Fibroblast of gingiva (primary cell): Measurements from ENCODE around the gene SAMD3.
"Not testable (repeated sequence)": the region's sequence is repeated elsewhere in the genome, so short reads cannot be mapped to it uniquely, and the experiment has no call there.

Experiments
- DNase-seq: peaks from one replicate; pipeline ENCODE4 v3.0.0-alpha.2; 2011; ENCODE audit warnings: low read depth

The SAMD3 gene, protein sequence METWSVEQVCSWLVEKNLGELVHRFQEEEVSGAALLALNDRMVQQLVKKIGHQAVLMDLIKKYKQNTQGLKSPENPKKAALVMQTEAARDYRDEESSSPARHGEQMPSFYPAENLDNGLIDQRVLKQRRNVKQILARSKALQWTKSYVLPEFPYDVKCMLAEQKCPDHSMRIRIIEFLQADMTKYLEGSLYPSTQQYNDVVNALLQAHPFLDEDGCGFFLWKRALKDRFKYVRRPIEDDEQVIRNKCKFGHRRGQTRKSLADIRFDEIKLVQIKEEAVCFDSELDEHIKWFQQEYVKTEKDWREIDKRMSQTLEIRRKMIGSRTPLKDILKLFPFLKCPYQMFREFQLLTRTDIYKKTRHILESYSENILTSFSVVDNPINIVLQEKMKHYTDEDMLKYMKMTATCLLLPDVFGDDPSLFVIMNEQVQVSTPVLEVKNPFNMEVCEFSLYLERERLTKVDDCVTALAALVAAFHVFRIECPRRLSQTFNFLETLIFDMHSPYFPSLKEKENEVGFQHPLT

DNA sequence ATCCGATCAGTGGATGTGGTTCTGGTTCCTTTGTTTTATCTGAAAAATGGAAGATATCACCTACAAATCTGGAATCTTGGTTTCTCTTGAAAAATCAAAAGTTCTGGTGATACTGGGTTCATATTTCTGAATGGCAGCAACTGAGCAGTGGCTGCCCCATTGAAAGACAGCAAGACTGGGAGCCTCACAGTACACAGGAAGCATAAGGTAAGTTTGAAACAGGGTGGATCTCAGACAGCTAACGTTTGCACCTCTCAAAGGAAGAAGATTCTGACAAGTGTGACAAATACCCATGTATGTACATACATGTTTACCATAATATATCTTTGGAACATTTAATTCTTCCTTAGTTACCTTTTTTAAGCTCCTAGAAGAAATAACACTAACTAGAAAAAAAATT lies at the start of gene SAMD3:
Gene SAMD3 (minus strand): TSS at position 177 of the 400 bp plus-strand sequence. CDS start 7,678 bp downstream, outside the sequence.
- DNase-seq, result no peak

DNA sequence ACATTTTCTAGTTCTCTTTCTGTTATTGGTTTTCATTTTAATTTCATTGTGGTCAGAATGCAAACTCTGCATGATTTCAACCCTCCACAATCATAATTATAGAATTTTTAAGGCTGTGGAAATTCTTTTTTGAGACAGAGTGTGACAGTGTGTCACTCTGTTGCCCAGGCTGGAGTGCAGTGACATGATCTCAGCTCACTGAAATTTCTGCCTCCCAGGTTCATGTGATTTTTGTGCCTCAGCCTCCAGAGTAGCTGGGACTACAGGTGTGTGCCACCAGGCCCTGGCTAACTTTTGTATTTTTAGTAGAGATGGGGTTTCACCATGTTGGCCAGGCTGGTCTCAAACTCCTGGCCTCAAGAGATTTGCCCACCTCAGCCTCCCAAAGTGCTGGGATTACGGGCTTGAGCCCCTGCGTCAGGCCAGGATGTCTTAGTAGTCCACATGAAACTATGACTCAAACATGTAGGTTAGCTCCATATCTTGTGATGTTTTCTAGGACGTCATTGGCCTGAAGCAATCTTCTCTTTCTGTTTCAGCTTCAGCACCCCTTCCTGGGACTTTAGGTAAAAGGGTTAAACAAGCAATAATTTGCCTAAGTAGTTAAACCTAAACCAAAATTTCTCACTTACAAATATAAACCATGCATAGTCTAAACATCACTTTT lies 47.4 kb upstream of the SAMD3 start:
- DNase-seq, result no peak

DNA sequence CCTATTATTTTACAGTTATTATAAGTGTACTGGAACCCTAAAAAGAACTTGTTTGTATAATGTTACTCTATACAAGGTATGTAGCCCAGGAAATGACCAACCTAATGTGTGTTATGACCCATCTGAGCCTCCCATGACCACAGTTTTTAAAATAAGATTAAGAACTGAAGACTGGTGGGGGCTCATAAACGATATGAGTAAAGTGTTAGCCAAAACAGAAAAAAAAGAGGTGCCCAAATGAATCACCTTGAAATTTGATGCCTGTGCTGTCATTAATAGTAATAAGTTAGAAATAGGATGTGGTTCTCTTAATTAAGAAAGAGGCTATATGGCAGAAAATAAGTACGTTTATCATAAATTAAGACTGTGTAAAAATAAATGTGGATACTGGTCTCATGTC lies 42.8 kb upstream of the SAMD3 start:
- DNase-seq, result not testable (repeated sequence)

DNA sequence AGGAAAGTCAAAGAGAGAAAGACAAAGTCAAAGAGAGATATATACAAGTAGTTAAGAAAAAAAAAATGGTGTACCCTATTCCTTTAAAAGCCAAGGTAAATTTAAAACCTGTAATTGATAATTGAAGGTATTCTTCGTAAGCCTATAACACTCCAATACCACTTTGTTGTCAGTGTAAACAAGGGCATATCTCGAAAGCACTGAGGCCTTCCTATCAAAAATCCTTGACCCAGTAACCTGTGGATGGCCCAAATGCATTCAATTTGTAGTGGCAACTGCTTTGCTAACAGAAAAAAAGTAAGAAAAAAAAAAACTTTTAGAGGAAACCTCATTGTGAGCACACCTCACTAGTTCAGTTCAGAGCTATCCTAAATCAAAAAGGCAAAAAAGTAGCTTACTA lies 39.3 kb upstream of the SAMD3 start:
- no peak for DNase-seq

DNA sequence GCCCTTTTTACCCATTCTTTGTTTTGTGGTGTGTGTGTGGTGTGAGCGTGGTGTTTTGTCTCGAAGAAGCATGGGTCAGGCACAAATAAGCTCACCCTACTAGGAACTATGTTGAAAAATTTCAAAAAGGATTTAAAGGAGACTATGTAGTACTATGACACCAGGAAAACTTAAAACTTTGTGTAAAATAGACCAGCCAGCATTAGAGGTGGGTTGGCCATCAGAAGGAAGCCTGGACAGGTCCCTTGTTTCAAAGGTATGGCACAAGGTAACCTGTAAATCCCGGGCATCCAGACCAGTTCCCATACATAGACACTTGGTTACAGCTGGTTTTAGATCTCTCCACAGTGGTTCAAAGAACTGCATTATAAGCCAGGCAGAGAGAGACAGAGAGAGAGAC lies 38.8 kb upstream of the SAMD3 start:
- not testable (repeated sequence) for DNase-seq

DNA sequence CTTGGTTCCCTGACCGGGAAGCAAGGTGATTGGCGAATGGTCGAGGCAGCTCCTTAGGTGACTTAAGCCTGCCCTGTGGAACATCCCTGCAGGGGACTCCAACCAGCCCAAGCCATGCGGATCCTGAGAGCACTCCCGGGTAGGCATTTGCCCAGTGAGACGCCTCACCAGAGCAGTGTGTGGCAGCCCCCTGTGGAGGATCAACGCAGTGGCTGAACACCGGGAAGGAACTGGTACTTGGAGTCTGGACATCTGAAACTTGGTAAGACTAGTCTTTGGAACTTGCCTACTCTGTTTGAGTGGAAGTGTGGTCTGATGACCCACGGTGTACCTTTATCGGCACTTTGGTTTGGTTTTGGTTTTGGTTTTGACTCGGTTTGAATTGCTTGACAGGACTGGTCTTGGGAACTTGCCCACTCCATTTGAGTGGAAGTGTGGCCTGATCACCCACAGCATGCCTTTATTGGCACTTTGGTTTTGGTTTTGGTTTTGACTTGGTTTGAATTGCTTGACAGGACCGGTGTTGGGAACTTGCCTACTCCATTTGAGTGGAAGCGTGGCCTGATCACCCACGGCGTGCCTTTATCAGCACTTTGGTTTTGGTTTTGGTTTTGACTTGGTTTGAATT lies 38.0 kb upstream of the SAMD3 start:
- DNase-seq, result not testable (repeated sequence)

DNA sequence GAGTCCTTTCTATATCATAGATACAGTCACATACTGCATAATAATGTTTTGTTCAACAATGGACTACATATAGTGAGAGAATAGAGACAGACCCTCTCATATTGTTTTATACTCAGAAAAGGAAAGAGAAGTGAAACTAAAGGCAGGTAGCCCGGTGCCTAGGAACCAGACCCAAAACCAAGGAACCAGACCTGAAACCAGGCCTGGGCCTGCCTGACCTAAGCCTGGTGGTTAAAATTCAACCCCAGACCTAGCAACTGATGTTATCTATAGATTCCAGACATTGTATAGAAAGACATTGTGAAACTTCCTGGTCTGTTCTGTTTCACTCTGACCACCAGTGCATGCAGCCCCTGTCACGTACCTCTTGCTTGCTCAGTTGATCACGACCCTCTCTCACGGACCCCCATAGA lies 37.3 kb upstream of the SAMD3 start:
- DNase-seq, result not testable (repeated sequence)

DNA sequence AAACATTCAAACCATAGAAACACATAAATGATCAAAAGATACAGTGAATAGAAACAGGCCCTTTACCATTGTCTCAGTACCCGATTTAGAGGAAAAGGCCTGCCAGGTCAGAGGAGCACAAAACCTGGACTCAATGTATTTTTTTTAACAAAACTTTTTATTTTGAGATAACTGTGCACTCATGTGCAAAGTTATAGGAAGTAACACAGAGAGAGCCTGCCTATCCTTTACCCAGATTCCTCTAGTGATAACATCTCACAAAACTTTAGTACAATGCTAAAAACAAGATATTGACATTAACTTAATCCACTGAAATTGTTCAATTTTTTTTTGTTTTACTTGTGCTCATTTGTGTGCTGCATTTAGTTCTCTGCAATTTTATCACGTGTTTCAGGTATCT lies 36.8 kb upstream of the SAMD3 start:
- DNase-seq, result no peak

DNA sequence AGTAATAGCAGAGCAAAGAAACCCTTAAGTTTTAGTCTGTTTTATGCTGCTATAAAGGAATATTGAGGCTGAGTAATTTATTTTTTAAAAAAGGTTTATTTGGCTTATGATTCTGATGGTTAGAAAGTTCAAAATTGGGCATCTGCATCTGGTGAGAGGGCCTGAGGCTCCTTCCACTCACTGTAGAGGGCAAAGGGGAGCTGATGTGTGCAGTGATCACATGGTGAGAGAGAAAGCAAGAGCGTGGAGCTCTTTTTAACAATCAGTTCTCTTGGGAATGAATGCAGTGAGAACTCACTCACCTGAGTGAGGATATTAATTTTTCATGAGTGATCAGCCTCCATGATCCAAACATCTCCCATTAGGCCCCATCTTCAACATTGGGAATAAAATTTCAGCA lies 36.4 kb upstream of the SAMD3 start:
- no peak for DNase-seq

DNA sequence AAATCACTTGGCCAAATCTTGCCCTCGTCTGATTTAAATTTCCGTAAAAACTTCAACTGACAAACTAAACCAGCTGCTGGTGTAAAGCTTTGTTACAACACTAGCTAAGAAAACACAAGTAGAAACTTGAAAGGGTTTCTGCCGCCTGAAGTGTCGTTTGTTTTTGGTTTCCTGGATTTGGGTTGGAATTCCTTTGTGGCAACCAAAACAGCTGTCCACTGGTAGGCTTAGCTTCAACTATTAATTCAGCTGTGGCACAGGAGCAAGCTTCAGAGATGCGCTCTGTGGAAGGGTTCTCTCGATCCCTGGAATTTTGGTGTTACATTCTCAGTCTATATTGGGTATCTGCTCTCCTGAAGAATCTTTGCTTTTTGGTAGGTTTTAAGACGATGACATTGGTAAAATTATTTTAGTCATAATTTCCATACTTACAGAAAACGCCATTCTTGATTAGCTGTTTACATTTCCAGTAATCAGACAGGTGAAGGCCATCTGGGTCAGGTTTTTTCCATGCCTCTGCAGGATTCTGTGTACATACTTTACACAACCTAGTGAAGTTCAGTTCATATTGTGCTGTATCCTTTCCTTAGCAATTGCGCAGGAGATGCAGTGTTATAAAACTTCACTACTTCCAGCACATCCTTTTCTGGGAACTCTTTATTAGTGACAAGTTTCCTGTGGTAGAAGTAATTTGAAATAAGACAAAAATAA lies 29.9 kb upstream of the SAMD3 start:
- DNase-seq, result no peak

DNA sequence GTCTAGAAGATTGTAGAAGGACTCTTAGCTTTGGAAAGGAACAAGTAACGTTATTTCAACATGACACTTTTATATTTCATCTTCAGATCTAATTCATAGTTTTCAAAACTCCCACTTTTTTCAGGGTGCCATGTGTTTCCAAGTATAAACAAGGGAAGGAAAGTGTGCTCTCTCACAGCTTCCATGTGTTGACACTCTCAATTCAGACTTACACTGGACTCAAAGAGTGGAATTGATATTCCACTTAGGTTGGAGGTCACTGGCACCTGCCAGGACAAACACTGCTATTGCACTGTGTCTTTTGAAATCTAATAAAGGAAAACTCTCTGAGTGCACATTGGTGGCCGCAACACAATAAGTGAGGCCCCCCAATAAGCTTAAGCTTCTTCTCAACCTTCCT lies 22.5 kb upstream of the SAMD3 start:
- DNase-seq, result no peak

DNA sequence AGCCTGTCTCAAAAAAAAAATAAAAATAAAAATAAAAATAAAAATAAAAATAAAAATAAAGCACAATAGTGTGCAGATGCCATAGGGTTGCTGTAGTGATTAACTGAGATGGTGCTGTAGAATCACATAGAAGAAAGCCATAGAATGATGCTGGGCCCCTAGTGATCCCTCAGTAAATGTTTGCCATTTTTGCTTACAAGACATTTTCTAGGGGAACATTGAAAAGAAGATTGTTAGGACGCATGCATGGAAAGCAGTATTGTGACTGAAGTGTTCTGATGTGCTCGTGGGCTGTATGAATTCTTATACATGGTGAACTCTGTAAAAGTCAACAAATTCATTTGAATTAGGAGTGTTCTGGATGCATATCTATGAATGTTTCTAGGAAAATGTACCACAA lies 22.0 kb upstream of the SAMD3 start:
- no peak for DNase-seq

DNA sequence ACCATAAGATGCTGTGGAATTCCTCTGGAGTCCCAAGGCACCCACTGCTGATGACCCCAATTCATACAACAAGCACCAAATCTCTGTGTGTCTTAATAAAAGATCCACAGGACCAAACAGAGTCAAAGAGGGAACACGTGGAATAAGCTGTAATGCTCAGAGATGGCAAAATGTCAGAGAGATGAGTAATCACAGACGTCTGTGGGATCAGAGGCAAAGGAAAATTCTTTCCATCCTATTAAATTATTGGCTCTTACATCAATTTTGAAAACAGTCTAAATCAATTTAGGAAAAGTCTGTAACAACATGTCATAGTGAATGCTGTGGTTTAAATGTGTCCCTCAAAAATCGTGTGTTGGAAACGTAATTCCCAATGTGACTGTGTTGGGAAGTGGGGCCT lies 17.5 kb upstream of the SAMD3 start:
- DNase-seq, result peak; percentile 60

DNA sequence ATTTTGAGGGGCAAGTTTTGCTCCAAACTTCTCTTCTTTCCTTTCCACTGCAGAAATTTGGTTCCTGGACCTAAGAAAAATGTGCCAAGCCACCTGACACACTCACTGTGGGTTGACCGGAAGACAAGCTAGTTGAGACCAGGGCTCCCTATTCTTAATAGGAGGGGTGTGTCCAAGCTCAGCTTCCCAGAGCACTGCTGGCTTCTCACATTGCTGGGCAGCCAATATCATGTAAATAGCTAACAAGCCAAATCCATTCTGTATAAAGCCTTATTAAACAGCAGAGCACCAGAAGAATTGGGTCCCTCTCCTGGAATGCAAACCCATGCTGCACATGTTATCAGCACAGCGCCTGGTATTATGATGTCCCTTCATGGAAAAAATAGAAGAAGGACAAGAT lies 17.0 kb upstream of the SAMD3 start:
- DNase-seq, result no peak

DNA sequence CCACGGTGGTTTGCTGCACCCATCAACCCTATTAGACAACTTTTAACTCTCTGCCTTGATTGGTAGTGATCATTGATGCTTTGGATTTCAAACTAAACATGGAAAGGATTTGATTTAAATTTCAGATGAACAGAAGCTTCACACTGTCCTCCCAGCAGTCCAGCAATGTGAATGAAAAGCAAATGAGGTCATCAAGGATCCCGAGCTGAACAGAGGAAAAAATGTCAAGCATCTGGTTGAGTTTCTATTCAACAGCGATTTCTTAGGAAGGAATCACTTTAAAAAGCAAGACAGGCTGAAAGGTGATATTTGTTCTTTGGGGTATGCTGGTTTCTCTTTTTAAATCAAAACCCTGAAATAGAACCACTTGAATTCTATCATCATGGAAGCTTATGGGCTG lies 10.6 kb upstream of the SAMD3 start:
- no peak for DNase-seq

DNA sequence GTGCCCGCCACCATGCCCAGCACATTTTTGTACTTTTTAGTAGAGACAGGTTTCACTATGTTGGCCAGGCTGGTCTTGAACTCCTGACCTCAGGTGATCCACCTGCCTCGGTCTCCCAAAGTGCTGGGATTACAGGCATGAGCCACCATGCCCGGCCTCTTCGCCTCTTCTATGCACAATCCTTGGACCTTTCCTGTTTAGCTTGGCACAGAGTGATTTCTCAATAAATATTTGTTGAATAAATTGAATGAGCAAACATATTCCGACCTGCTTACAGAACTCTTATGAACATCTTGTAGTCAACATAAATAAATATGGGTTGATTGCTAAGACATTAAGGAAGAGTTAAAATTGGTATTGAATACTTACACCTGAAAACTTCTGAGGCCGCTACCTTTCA lies 7.8 kb upstream of the SAMD3 start:
- not testable (repeated sequence) for DNase-seq

DNA sequence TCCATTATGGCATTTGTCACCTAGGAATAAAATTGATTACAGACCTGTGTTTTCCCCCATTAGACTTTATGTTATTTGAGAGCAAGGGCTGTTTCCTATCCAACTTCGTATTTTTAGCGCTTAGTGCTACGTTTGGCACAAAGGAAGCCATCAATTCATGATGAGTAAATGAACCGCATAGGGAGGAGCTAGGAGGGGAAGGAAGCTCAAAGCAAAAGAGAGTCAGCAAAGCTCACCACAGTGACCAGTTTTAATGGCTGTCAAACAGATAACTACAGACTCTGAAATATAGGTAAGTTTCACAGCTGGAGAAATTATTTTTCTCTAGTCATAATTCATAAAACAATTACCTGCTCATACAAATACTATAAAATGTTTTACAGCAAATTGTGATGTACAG lies 6.9 kb upstream of the SAMD3 start:
- no peak for DNase-seq

DNA sequence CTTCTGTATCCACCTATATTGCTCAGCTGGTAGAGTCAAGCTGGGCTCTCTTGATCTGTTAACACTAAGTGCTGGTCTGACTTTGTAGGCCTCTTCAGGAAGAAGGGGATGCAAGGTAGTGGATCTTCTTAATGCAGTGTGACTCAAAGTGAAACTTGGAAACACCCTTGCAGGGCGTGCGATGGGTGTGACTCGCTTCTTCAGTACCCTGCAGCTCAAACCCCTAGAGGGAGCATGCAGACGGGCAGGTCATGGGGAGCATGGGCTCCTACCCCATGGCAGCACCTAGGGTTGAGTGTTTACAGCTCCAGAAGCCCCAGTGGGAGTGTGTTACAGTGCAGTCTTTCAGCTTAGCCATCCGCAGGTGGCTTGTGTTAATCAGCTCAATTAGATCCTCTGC lies 757 bp upstream of the SAMD3 start:
- DNase-seq, result no peak

DNA sequence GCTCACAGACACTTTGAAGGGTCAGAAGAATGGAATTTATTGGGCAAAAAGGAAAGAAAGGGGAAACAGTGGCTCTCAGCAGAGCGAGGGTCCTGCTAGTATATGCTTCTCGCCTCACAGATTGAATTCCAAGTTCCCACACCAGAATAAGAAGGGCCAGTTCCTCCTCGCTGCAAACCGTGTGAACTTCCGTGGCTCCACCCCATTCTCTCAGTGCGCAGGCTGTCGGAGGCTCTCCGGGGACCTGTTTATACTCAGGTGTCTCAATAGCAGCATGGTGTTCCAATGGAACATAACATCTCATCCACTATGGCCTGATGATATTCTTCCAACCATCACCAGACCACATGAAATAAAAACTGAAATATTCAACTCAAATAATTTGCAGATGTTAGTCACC lies 4.6 kb downstream of the SAMD3 start:
- no peak for DNase-seq

DNA sequence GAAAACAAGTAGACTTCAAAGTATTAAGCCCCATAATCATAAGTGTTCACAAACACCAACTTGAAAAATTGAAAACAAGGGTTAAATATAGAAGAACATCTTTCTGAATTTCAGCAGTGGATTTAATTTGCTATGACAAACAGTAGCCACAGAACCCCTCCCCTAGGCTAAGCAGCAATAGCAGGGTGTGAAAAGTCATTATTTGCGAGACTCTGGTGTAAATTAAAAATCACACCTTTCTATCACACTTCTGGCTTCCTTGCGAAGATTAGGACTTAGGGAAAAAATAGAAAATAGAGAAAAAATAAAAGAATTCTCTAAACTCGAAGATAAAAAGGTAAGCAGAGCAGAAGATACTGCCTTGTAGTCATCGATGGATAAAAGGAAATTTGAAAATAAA lies 6.1 kb downstream of the SAMD3 start:
- DNase-seq, result no peak

DNA sequence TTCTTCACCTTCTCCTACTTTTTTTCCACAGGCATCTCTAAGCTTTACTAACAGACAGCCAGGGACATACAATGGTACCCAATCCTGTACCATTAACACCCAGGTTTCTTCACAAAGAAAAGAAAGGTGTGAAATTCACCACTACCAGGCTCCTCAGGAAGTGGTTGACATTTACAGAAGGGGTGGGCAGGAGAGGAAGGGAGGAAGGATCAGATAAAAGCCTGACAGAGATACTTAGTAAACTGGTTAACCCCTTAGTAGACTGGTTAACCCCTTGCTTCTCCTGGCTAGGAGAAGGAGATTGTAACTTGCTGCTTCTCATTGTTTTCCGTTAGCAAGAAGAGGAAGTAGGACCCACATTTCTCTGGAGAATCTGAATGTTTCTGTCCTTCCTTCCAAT lies 7.2 kb downstream of the SAMD3 start:
- no peak for DNase-seq

DNA sequence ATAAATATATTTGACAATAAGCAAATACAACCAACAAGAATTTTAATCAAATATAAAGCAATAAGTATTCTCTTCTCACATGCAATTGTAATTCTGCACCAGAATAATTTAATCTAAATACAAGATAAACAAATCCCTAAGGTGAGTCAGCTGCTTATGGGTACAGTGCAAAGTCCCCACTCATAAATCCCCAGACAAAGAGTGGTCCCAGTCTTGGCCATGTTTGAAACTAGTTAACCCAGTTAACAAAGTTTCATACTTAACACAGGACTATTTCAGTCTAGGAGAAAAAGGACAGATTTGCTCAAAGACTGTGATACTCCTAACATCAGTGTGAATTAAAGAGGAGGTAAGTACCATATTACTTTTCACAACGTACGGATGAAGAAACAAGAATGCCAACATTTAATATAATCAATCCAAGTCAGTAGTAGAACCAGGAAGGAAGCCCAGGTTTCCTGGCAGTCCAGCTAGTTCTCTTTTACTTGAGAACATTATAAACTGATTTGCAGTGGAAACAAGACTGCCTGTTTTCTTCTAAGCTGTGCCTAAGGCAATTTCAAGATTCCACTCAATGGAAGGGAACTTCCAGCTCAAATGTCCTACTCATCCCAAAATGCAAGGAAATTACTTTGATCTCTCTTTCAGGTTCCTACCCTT lies 10.4 kb downstream of the SAMD3 start:
- DNase-seq, result no peak
